K562 (cell line): Measurements from ENCODE around the gene KCNK3. TPM values are rescaled to one million over a fixed set of nuclear protein-coding genes. Genes with fewer than 3 reads are reported as not detected.

Experiments used
- ASH1L ChIP-seq: fragments of 450-650 bp; IDR thresholded peaks from 2 replicates; pipeline ENCODE4 v1.6.1; 2018; ENCODE audit warnings: borderline replicate concordance, mild to moderate bottlenecking, low read depth; ENCODE audit not compliant: partially characterized antibody
- CBFA2T2 ChIP-seq: fragments of 450-650 bp; conservative IDR thresholded peaks from 2 replicates; pipeline ENCODE4 v1.6.1; 2017; ENCODE audit warnings: mild to moderate bottlenecking
- CBX8 ChIP-seq: fragments of 200-600 bp; sonication (generic); IDR thresholded peaks from 2 replicates; pipeline ENCODE4 v1.6.1; 2012; ENCODE audit warnings: borderline replicate concordance, mixed run types, low read depth, mild to moderate bottlenecking, moderate library complexity, mixed read lengths, low read length, control low read depth, inconsistent platforms; ENCODE audit not compliant: poor library complexity, severe bottlenecking; ENCODE audit errors: extremely low read depth
- DLX4 ChIP-seq: fragments of 250-450 bp; sonication (Bioruptor Pico); IDR thresholded peaks from 2 replicates; pipeline ENCODE4 v1.6.1; 2021; ENCODE audit warnings: mild to moderate bottlenecking
- ELK3 ChIP-seq: fragments of 450-650 bp; formaldehyde crosslinking; IDR thresholded peaks from 2 replicates; pipeline ENCODE4 v1.4.0; 2020; ENCODE audit warnings: mild to moderate bottlenecking
- EP300 ChIP-seq: IDR thresholded peaks from 2 replicates; pipeline ENCODE4 v1.6.1; 2012; ENCODE audit warnings: low read length, improper control_type of control experiment
- HDAC3 ChIP-seq: fragments of 450-650 bp; IDR thresholded peaks from 2 replicates; pipeline ENCODE4 v1.6.1; 2018; ENCODE audit warnings: borderline replicate concordance, mild to moderate bottlenecking, moderate library complexity; ENCODE audit not compliant: partially characterized antibody
- HDGF ChIP-seq: fragments of 450-650 bp; IDR thresholded peaks from 2 replicates; pipeline ENCODE4 v1.6.1; 2016
- JUND ChIP-seq, 2 experiments: IDR thresholded peaks; 2 replicates in 1 of 2; 3 replicates in 1 of 2; pipeline ENCODE4 v1.6.1; 2011; ENCODE audit warnings: borderline replicate concordance in 2 of 2, low read depth in 2 of 2, low read length in 2 of 2, improper control_type of control experiment in 1 of 2, missing biosample characterization in 1 of 2, missing genetic modification characterization in 1 of 2, missing genetic modification reagents in 1 of 2
- KAT7 ChIP-seq: sonication (generic); formaldehyde crosslinking; IDR thresholded peaks from 2 replicates; pipeline ENCODE4 v1.8.0; 2022; ENCODE audit warnings: missing genetic modification reagents, mild to moderate bottlenecking, borderline replicate concordance
- NBN ChIP-seq: fragments of 450-650 bp; IDR thresholded peaks from 2 replicates; pipeline ENCODE4 v1.6.1; 2016; ENCODE audit warnings: low read depth, mild to moderate bottlenecking
- NFRKB ChIP-seq: fragments of 450-650 bp; IDR thresholded peaks from 2 replicates; pipeline ENCODE4 v1.6.1; 2016; ENCODE audit warnings: low read depth
- NUFIP1 ChIP-seq: fragments of 450-650 bp; IDR thresholded peaks from 2 replicates; pipeline ENCODE4 v1.6.1; 2018; ENCODE audit not compliant: partially characterized antibody
- TBP ChIP-seq: optimal IDR thresholded peaks from 2 replicates; pipeline ENCODE3; 2011; ENCODE audit warnings: low read depth, low read length, improper control_type of control experiment
- TRIM25 ChIP-seq: fragments of 450-650 bp; IDR thresholded peaks from 2 replicates; pipeline ENCODE4 v1.7.0; 2016; ENCODE audit warnings: borderline replicate concordance
- polyA plus RNA-seq, 8 experiments: library from polyadenylated mRNA; depleted of rRNA in 4 of 8; stranded (reverse) in 5 of 8; unstranded in 3 of 8; fragments of >200 nt; fragmentation: Nextera tagmentation in 2 of 8; fragmentation: Illumina TruSeq in 1 of 8; extraction: Ambion mirVana in 2 of 8; extraction: Trizol in 1 of 8; gene quantifications; 2 replicates each; pipeline versions ENCODE4 v1.2.1 to v1.2.3, GENCODE V29; 2011 to 2014; ENCODE audit warnings: inconsistent platforms in 1 of 8, missing spikeins in 1 of 8
- total RNA-seq, 7 experiments: library from RNA; depleted of rRNA in 6 of 7; stranded (reverse); fragments of >200 nt in 6 of 7; fragmentation: Illumina TruSeq in 2 of 7; extraction: Trizol in 2 of 7; gene quantifications; 2 replicates each; pipeline versions ENCODE4 v1.2.1 to v1.2.3, GENCODE V29; 2011 to 2021; ENCODE audit warnings: low replicate concordance in 1 of 7
- TF ChIP-seq, protein P1 (sequence below): fragments of 250-450 bp; sonication (Bioruptor Pico); IDR thresholded peaks from 2 replicates; pipeline ENCODE4 v1.4.0; 2020; ENCODE audit warnings: mild to moderate bottlenecking, moderate library complexity
- TF ChIP-seq, protein P2 (sequence below): fragments of 450-650 bp; formaldehyde crosslinking; conservative IDR thresholded peaks from 2 replicates; pipeline ENCODE4 v1.4.0; 2022; ENCODE audit warnings: mild to moderate bottlenecking, missing genetic modification characterization

Gene KCNK3
- total and polyA plus RNA-seq, 9 of the 15 experiments (the other 6 are each of a cell fraction or from before 2014, with no cell fraction given): 0.01 to 0.20 (median 0.07) TPM; not detected in 5

DNA sequence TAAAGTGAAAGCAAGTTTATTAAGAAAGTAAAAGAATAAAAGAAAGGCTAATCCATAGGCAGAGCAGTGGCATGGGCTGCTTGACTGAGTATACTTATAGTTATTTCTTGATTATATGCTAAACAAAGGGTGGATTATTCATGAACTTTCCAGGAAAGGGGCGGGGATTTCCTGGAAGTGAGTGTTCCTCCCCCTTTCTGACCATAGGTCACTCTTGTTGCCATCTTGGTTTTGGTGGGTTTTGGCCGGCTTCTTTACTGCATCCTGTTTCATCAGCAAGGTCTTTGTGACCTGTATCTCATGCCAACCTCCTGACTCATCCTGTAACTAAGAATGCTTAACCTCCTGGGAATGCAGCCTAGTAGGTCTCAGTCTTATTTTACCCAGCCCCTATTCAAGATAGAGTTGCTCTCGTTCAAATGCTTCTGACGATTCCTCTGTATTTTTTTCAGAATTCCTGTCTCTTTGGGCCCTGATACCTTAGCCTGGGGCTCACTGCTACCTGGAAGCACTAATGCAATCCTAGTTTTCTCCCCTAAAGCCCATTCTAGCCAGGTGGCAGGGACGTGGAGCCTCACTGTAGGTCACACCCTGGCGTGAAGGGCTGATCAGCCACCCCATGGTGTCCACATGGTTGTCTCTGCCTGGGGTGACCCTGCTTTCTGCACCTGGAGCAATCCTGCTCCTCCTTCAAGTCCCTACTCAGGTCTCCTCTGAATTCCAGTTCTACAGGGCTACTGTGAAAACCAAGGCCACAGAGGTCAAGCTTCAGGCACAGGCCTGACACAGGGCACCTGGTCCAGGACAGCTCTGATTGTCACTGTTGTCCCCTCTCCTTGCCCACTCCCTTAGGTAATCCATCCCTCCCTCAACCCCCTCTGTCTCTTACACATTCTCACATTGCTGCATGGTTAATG, 65.6 kb downstream of the KCNK3 start (continued):
- no peak for TF ChIP-seq TRIM25
- TF ChIP-seq EP300: peak; percentile 91
- 0 out of 2 replicates have a peak, but pooled peaks have one; percentile 62 for TF ChIP-seq KAT7
- TF ChIP-seq HDAC3: peak; percentile 61
- TF ChIP-seq HDGF: no peak
- no peak for TF ChIP-seq TBP
- peak; percentile 43 for TF ChIP-seq ASH1L
- peak; percentile 58 for TF ChIP-seq NBN
- TF ChIP-seq CBFA2T2: no peak
- peak; percentile 98 for TF ChIP-seq NFRKB
- TF ChIP-seq ELK3 (CRISPR knock-in tag): no peak
- TF ChIP-seq CBX8: no peak
- peak; percentile 96 for TF ChIP-seq JUND (IDR thresholded peaks at IDR 0.05; ENCODE audit: borderline replicate concordance, low read depth, low read length)
- TF ChIP-seq JUND (tag; IDR thresholded peaks at IDR 0.05; ENCODE audit: borderline replicate concordance, low read depth, low read length): peak; percentile 91; the same call in 2 of the 3 replicates
- TF ChIP-seq, protein P1, sequence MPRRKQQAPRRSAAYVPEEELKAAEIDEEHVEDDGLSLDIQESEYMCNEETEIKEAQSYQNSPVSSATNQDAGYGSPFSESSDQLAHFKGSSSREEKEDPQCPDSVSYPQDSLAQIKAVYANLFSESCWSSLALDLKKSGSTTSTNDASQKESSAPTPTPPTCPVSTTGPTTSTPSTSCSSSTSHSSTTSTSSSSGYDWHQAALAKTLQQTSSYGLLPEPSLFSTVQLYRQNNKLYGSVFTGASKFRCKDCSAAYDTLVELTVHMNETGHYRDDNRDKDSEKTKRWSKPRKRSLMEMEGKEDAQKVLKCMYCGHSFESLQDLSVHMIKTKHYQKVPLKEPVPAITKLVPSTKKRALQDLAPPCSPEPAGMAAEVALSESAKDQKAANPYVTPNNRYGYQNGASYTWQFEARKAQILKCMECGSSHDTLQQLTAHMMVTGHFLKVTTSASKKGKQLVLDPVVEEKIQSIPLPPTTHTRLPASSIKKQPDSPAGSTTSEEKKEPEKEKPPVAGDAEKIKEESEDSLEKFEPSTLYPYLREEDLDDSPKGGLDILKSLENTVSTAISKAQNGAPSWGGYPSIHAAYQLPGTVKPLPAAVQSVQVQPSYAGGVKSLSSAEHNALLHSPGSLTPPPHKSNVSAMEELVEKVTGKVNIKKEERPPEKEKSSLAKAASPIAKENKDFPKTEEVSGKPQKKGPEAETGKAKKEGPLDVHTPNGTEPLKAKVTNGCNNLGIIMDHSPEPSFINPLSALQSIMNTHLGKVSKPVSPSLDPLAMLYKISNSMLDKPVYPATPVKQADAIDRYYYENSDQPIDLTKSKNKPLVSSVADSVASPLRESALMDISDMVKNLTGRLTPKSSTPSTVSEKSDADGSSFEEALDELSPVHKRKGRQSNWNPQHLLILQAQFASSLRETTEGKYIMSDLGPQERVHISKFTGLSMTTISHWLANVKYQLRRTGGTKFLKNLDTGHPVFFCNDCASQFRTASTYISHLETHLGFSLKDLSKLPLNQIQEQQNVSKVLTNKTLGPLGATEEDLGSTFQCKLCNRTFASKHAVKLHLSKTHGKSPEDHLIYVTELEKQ (CRISPR knock-in tag): peak; percentile 37
- TF ChIP-seq, protein P2, sequence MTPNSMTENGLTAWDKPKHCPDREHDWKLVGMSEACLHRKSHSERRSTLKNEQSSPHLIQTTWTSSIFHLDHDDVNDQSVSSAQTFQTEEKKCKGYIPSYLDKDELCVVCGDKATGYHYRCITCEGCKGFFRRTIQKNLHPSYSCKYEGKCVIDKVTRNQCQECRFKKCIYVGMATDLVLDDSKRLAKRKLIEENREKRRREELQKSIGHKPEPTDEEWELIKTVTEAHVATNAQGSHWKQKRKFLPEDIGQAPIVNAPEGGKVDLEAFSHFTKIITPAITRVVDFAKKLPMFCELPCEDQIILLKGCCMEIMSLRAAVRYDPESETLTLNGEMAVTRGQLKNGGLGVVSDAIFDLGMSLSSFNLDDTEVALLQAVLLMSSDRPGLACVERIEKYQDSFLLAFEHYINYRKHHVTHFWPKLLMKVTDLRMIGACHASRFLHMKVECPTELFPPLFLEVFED (CRISPR knock-in tag): peak; percentile 83
- TF ChIP-seq NUFIP1: no peak
- TF ChIP-seq DLX4 (CRISPR knock-in tag): no peak
